GM21515 (cell line): ENCODE data around the gene ABTB2.

Experiments used
- ATAC-seq: cut with Tn5 transposase; IDR thresholded peaks from one replicate; pipeline ENCODE4 v1.9.1; 2021; ENCODE audit not compliant: unreplicated experiment

ABTB2 gene

DNA sequence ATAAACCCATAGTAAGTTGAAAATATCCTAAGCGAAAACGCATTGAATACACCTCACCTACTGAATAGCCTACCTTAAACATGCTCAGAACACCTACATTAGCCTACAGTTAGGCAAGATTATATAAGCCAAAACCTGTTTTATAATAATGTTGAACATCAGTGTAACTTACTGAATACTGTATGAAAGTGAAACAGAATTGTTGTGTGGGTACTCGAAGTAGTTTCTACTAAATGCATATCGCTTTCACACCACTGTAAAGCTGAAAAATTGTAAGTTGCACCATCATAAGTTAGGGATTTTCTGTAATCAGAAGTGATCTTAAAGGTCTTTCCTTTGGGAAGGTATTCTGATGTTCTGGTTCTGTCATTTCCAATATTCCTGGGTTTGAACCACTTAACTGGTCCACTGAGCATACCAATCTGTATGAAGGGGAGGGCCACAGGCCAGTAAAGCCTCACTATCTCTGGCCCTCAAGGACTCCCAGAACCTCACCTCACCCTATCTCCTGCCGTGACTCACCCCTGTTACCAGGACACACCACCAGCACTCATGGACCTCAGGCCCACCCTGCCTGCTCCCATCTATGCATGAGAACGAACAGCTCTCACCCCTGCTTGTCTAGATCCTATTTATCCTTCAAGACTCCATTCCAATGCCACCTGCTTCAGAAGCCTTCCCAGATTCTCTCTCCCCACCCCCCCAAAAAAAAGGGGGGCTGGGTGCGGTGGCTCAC lies 182.4 kb downstream of the ABTB2 start:
- ATAC-seq: peak; percentile 43

DNA sequence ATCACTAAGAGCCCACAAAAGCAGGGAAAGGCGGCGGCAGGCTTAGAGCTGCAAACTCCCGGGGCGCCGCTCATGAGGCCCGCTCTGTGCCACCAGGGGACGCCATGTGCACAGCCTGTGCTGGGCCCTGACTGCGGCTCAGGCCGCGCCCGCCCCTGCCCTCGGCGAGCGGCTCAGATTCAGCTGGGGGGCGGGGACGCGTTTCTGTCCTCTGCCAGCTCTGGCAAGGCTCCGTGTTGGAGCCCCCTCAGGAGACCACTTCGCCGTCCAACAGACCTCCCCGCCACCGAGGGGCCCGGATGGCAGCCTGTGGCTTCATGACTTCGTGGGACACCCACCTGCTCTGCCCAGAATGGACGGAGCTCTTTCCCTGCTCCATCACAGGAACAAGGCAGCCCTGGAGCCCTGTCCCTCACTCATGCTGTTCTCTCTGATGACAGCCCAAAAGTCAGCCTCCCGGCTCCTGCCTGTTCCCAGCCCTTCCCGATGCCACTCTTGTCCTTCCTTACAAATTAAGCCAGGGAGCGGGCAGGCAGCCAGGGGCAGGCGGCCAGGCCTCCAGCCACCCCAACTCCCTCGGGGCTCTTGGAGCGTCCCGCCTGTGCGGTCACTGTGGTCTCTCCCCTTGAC lies 183.3 kb downstream of the ABTB2 start:
- peak; percentile 88 for ATAC-seq

DNA sequence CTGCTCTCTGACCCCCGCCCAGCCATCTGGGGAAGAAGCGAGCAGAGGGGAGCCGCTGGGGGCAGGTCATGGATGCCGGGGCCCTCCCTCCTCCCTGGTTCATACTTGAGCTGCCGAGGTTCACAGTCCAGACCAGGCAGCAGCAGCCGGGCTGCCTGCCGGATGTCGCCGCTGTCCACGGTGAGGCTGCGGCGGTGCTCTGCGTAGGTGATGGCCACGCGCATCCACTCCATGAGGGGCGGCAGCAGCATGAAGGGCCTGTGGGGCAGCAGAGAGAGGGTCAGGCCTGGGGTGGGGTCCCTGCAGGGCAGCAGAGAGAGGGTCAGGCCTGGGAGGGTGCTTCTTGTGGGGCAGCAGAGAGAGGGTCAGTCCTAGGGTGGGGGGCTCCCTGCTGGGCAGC lies 184.8 kb downstream of the ABTB2 start:
- ATAC-seq: no peak

DNA sequence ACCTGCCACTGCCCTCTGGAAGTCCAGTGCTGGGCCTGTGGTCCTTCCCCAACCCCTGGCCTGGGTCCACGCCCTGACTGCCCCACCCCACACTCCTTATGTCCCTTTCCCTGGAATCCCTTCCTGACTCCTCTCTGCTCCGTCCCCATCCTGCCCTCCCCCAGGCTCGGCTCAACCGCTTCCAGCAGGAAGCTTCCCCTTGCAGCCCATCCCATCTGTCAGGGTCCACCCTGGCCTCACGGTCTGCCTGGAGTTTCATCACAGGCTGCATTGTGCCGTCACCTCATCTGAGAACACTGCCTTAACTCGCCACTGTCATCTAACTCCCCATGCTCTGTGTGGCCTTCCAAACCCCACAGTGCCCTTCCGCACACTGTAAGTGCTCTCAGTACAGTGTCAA lies 188.1 kb downstream of the ABTB2 start:
- no peak for ATAC-seq

DNA sequence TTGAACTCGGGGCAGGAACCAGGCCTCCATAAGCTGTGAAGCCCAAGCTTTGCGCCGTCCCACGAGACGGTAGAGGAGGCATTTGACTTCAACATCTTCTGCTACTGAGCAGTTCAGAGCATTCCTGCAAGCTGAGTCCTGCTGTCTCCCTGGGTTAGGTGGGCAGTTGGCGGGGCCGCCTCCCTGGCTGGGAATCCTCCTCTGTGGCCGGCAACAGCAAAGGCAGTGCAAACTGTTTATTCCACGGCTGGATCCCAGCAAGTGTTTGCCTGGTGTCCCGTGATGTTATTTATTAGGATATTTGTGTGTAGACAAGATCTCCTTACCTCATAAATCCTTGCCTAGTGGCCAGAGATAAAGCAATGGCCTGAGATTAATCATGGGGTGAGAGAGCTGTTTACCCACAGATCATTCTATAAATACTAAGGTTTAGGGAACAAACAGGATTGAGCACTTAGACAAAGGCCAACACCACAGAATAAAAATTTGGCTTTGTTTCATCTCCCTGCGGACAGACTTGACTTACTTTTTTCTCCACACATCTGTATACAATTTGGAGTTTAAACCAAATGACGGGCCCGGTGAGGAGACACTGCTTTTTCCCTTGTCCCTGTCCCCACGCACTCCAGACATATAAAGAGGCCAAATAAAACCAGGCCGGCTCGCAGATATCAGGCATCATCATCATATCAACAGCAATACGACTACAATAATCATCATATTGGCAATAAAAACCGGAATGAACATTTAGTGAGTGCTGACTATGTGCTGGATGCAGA lies 189.0 kb downstream of the ABTB2 start:
- ATAC-seq: no peak

DNA sequence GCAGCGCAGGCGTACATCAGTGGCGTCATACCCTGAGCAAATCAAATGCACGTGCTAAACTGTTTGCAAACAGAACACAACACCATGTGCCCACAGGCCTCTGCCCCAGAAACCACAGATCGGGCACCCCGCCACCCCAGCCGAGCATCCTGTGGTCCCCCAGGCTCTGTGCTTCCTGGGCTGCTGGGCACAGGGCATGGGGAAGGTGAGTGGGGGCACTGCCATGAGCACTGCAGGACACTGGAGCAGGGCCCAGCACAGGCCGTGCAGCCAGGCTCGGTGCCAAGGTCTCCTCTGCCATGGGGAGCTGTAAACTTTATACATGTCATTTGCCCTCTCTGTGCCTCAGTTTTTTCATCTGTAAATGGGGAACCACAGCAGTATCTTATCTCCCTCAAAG lies 189.8 kb downstream of the ABTB2 start:
- no peak for ATAC-seq

DNA sequence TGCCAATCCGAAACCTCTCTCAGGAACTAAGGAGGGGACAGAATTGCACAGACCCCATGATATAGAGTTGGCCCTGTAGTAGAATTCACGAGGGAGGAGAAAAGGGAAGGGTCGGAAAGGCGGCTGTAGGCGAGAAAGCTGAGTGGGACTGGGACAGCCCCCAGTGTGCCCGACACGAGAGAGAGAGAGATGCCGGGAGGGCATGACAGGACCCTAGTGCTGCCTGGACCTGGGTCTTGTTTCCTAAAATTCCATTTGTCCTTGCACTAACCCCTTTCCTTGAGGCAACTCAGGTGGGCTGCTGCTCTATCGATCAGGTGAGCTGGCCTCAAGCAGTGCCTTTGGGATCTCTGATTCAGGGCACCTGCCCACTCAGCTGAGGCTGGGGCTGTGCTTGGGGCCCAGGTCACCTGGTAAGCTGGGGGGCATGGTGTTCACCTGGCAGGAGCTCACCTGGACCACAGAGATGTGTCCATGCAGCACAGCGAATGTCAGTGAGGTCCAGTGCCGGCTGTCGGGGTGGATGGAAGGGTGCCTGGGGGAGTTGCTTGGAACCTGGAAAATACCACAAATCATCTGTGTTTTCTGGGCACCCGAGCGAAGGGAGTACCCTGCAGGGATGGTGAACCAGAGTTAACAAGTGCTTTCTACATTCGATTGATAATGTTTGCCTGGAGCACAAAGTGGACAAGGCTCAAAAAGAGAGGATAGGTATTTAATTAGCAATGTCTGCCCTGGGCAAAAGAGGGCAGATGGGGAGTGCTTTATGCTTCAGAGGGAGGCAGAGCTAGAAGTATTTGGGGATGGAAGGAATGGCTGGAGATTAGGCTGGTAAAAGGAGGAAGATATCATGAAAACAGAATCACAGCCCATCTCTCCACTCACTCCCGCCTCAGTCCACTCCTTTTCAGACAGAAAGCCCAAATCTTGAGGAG lies 190.7 kb downstream of the ABTB2 start:
- no peak for ATAC-seq

DNA sequence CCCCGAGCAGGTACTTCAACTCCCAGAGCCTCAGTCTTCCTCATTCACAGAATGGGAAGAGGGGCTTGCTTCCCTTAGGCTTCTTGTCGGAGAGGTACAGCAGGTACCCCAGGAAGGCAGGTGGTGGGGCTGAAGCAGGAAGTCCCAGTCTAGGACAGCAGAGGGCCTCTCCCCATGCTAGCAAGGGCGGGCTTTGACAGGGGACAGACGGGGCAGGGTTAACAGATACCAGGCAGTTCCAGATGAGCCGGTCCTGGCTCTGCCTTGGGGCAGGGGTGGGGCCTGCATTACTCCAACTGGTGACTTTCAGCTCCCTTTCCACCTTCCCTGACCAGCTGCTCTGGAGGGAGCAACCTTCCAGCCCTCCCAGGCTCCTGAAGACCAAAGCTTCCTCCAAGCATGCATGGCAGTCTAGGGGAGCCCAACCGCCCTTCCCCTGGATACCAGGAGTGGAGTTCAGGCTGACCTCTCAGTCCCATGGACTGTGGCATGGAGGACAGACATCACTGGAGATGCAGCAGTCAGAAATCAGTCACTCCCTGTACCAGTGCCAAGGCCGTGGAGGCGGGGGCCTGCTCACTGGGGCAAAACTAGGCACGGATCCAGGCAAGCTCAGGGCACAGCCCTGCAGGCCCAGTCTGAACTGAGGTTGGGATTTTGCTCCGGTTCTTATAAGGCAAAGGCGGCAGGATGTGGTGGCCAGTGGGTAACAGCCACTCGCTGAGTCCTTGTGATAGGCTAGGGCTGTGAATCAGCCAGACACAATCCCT lies 191.8 kb downstream of the ABTB2 start:
- no peak for ATAC-seq

DNA sequence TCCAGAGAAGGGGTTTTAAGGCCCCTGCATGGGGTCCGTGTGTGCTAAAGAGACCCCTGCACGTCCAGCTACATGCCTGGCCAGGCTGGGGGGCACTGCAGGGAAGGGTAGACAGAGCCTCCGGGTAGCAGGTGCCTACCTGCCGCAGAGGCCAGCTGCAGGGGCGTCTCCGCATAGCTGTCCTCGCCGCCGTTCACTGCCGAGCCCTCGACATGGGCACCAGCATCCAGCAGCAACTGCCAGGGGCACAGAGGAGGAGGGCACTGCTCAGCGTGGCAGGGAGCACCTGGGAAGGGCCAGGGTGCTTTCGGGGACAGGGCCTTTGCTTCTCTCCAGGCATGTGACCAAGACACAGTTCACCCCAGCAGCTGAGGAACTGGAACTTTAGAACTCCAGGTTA lies 192.7 kb downstream of the ABTB2 start:
- ATAC-seq: no peak

DNA sequence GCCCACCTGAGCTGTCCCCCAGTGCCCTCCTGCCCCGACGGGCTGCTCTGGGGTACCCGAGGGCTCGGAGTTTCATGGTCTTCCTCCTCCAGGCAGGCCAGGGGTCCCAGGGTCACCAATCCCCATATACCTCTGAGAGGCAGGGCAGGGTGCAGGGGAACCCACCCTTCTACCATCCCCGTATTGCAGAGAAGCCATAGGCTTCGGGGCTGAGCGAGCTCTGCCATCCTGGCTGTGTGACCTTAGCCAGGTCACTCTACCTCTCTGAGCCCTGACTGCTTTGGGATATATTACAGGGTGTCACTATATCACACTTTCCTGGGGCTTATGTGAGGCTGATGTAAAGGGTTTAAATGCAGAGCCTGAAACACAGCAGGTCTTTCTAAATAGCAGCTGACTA lies 195.0 kb downstream of the ABTB2 start:
- no peak for ATAC-seq

DNA sequence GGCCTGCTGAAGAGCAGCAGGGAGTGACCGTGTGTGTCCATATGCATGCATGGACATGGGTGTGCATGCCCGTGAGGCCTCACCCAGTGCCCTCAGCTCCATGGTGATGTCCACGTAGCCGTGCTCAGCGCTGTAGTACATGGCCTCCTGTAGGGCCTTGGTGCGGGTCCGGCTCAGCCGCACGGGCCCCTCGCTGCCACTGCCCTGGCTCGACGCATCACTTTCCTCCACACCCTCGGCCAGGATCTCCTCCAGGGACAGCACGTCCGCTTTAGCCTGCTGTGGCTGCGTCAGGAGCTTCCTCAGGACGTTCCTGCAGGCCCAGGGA lies 195.4 kb downstream of the ABTB2 start:
- no peak for ATAC-seq

DNA sequence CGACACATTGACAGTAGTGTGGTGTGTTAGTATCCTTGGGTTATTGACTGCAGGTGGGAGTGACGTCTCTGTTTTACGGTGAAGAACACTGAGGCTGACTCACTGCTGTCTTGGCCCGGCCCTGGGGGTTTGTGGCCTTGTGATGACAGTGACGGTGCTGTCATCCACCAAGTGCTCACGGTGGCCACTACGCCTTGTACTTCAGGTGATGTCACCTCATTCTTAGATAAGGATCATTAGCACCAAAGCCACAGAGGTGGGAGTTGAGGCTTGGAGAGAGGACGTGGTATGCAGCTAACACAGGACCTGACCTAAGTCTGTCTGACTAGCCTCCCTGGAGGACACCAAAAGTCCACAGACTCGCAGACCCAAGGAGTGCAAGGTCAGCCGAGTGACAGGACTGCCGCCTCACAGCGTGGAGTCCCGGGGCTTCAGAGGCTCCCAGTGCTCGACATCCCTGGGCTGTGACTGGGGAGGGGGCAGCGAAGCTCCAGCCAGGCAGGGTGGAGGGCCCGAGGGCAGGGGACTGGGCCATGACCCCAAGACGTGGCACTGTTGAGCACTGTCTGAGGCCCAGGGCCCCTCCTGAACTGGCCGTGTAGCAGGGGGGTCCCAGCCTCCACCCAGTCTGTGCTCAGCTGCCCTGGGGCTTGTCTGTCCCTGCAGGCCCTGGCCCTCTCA lies 195.9 kb downstream of the ABTB2 start:
- no peak for ATAC-seq

DNA sequence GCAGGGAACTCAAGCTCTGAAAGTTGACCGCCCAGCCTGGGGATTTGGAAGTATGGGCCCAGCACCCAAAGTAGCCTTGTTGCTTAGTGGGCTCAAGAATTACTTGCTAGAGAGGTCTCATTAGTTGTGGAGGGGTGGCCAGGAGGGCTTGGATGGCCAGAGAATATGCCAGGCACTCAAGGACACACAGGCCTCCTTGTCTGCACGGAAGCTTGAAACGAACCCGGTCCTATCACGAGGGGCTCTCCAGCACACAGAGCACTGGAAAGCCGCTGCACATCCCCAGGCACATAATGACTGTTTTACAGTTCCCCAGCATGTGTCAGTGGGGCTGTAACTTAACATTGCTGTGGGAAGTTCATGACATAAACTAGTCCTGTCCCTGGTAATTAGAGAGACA lies 196.4 kb downstream of the ABTB2 start:
- ATAC-seq: no peak

DNA sequence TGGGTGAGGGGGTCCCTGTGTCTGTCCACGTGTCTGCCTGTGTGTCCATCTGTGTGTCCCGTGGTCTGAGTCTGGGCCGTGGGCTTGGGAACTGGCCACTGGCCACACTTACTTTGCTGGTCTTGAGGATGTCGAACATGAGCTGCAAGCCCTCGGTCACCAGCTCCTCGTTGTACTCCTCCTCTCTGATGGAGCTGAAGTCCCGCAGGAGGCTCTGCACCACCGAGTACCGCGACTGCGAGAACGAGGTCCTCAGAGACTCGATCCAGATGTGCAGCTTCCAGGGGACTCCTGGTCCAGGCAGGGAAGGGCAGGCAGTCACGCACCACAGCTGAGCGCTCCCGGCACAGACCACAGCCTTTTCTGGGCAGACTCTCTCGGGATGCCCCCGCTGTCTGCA lies 197.0 kb downstream of the ABTB2 start:
- no peak for ATAC-seq

DNA sequence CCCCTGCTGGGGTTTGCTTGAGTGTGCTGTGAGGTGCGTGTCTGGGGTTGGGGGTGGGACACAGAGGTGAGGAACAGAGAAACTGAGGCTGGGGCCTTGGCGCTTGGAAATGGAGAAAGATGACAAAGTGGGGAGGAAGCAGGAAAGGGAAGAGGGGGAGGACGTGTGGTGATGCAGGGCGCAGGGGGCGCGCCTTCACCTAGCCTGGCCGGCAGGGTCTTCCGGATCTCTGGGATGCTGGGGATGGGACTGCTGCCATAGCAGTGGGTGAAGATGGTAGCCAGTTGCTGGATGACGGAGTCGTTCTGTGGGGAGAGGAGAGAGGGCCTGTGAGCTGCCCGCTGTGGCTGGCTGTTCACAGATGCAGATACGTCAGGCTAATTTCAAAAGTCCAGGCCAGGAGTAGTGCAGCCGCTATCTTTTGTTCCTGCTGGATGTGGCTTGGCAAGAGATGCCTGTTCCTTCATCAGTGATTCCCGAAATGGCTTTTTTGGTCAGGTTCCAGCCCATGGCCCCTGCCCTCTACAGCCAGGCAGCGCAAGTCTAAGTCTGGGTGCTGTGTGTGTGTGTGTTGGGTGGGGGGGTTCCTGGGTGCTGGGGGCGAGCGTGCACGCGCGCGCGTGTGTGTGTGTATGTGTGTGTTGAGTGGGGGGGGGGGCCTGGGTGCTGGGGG lies 197.6 kb downstream of the ABTB2 start:
- no peak for ATAC-seq

DNA sequence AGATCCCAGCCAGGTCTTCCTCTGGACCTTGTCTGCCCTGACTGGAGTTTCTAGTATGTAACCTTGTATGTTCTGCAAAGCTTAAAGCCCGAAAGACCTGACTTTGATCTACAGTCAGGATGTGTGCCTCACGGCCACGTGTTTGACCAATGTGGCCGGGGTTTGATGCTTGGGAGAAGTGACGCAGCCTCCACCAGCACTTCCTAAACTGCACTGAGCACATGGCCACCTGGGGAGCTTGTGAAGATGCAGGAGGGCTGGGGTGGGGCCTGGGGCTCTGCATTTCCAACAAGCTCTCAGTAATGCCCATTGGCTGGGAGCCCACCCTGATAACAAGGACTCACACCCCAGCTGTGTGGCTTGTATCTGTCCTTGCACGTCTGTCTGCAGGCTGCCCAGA lies 199.1 kb downstream of the ABTB2 start:
- ATAC-seq: no peak

DNA sequence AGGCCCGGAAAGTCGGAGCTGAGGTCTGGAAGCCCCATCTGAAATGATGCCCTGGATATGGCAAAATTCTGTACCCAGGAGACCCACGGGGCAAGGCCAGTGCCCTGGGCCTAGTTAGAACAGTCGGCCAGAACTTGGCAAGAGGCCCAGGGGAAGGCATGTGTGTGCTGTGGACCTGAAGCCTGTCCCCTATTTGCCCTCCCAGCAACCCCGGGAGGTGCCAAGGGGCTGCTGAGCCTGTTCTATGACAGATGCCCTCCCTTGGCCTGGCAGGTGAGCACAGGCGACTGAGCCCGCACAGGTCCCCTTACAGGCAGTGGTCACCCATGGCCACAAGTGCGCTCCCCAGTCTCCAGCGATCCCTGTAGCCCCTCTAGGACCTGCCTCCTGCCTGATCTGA lies 200.6 kb downstream of the ABTB2 start:
- no peak for ATAC-seq

DNA sequence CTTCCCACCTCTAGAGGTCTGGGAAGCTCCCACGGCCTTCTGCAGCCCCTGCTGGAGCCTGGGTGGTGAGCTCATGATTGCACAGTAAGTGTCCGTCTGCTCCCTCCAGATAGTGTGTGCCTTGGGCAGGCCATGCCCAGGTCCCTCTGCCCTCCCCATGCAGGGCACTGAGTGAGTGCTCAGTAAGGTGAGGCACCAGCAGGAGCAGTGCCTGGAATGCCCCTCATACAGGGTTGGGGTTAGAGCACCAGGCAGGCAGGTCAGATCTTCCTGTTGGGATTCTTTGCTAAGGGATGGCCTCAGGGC lies 202.1 kb downstream of the ABTB2 start:
- no peak for ATAC-seq

DNA sequence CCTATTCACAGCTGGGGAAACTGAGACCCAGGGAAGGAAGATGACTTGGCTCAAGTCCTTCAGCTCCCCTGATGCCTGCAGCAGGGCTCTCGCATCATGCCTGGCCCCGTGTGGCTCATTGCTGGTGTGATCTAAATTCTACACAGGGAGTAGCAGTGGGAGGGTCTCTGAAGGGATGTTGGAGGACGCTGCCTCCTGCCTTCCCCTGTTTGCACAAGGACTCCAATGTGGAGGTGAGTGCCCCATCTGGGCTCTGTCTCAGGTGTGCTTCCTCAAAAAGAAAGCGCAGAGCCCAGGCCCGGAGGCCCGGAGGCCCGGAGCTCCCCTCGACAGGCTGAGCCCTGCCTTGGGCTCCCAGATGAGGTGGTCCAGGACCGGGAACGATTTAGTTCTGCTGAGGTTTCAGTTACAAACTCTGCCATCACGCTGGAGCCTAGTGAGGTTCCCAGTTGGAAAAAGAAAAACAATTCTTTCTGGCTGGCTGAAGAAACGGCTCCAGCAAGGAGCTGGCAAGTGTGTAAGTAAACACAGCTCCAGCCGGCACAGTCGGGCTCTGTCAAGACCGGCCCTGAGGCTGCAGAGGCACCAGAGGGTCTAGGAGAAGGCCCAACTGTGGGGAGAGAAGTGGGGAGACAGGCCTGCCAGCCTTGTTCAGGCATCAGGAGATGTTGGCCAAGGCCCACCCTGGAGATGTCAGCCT lies 202.6 kb downstream of the ABTB2 start:
- no peak for ATAC-seq
